Duodenal mucosa (tissue), 2 donors: ENCODE data around the gene ARGLU1.
A peak's percentile ranks its signal among the peaks of the same experiment; 100 is the strongest.

Source experiments
- H3K27ac ChIP-seq: one replicate; pipeline ENCODE4 v1.7.0; 2013; ENCODE audit warnings: low read depth, low read length
- H3K27me3 ChIP-seq, 2 donors: one replicate each; pipeline ENCODE4 v1.7.0; 2013; ENCODE audit warnings: low read length in 2 of 2, control low read depth in 1 of 2; ENCODE audit not compliant: insufficient read depth in 2 of 2, control insufficient read depth in 1 of 2
- H3K36me3 ChIP-seq, 2 donors: one replicate each; pipeline ENCODE4 v1.7.0; 2013; ENCODE audit warnings: low read length in 2 of 2, control low read depth in 1 of 2; ENCODE audit not compliant: insufficient read depth in 2 of 2, control insufficient read depth in 1 of 2
- H3K4me1 ChIP-seq, 2 donors: one replicate each; pipeline ENCODE4 v1.7.0; 2013; ENCODE audit warnings: low read length in 2 of 2, control low read depth in 1 of 2; ENCODE audit not compliant: insufficient read depth in 2 of 2, control insufficient read depth in 1 of 2
- H3K4me3 ChIP-seq, 2 donors: one replicate each; pipeline ENCODE4 v1.7.0; 2013; ENCODE audit warnings: low read length in 2 of 2, low read depth in 1 of 2
- H3K9ac ChIP-seq, 2 donors: one replicate each; pipeline ENCODE4 v1.7.0; 2013; ENCODE audit warnings: low read length in 2 of 2, low read depth in 1 of 2
- H3K9me3 ChIP-seq, 2 donors: one replicate each; pipeline ENCODE4 v1.7.0; 2013; ENCODE audit warnings: low read length in 2 of 2, control low read depth in 1 of 2; ENCODE audit not compliant: control insufficient read depth in 1 of 2

ARGLU1 gene

GRCh38 chr13:106551350-106551749 is 16.6 kb downstream of the ARGLU1 start:
- H3K36me3 ChIP-seq = peaks cover 20 to 61% of the 10 kb centered on the region in 2 donors
- H3K4me3 ChIP-seq = no peak overlapping the region
- no peaks in the 10 kb centered on the region for H3K4me1 ChIP-seq
- no peak overlapping the region for H3K27ac ChIP-seq
- H3K9me3 ChIP-seq = no peaks in the 10 kb centered on the region
- H3K9ac ChIP-seq = no peak overlapping the region
- no peaks in the 10 kb centered on the region for H3K27me3 ChIP-seq

GRCh38 chr13:106550570-106551135 is 17.3 kb downstream of the ARGLU1 start:
- no peak overlapping the region for H3K4me3 ChIP-seq
- H3K9me3 ChIP-seq = no peaks in the 10 kb centered on the region
- no peaks in the 10 kb centered on the region for H3K4me1 ChIP-seq
- no peak overlapping the region for H3K27ac ChIP-seq
- H3K9ac ChIP-seq = no peak overlapping the region
- H3K27me3 ChIP-seq = no peaks in the 10 kb centered on the region
- peaks cover 13 to 54% of the 10 kb centered on the region in 2 donors for H3K36me3 ChIP-seq

GRCh38 chr13:106548064-106548696 is 19.8 kb downstream of the ARGLU1 start:
- peaks cover 13 to 45% of the 10 kb centered on the region in 2 donors for H3K36me3 ChIP-seq
- H3K9me3 ChIP-seq = no peaks in the 10 kb centered on the region
- H3K27ac ChIP-seq = no peak overlapping the region
- H3K4me1 ChIP-seq = peaks cover 0 to 5% of the 10 kb centered on the region in 2 donors
- no peaks in the 10 kb centered on the region for H3K27me3 ChIP-seq
- no peak overlapping the region for H3K9ac ChIP-seq
- no peak overlapping the region for H3K4me3 ChIP-seq

- no peaks in the 10 kb centered on the region for H3K27me3 ChIP-seq
- H3K4me1 ChIP-seq = peaks cover 0 to 5% of the 10 kb centered on the region in 2 donors
- no peaks in the 10 kb centered on the region for H3K9me3 ChIP-seq
- no peak overlapping the region for H3K9ac ChIP-seq
- no peak overlapping the region for H3K27ac ChIP-seq
- H3K36me3 ChIP-seq = peaks cover 18 to 34% of the 10 kb centered on the region in 2 donors
- H3K4me3 ChIP-seq = no peak overlapping the region
Observed at GRCh38 chr13:106541826-106542225, 26.1 kb downstream of the ARGLU1 start.

GRCh38 chr13:106540613-106541012 is 27.3 kb downstream of the ARGLU1 start:
- Histone ChIP-seq H3K27ac (no peak overlapping the region), H3K9me3 (no peaks in the 10 kb centered on the region)

GRCh38 chr13:106537521-106537920 is 30.4 kb downstream of the ARGLU1 start:
- no peaks in the 10 kb centered on the region for H3K27me3 ChIP-seq
- H3K4me3 ChIP-seq = no peak overlapping the region
- peaks cover 0 to 7% of the 10 kb centered on the region in 2 donors for H3K4me1 ChIP-seq
- peaks cover 4 to 11% of the 10 kb centered on the region in 2 donors for H3K36me3 ChIP-seq
- no peak overlapping the region for H3K9ac ChIP-seq
- no peaks in the 10 kb centered on the region for H3K9me3 ChIP-seq
- H3K27ac ChIP-seq = no peak overlapping the region

More at GRCh38 chr13:106540613-106541012, 27.3 kb downstream of the ARGLU1 start:
- H3K27me3 ChIP-seq = no peaks in the 10 kb centered on the region
- H3K36me3 ChIP-seq = peaks cover 15 to 30% of the 10 kb centered on the region in 2 donors
- H3K9ac ChIP-seq = no peak overlapping the region
- H3K4me1 ChIP-seq = peaks cover 5 to 7% of the 10 kb centered on the region in 2 donors
- no peak overlapping the region for H3K4me3 ChIP-seq

GRCh38 chr13:106536244-106537034 is 31.5 kb downstream of the ARGLU1 start:
- Histone ChIP-seq H3K36me3 (peaks cover 3 to 4% of the 10 kb centered on the region in 2 donors), H3K4me3 (peak overlapping the region; percentile 75 to 81), H3K27ac (no peak overlapping the region), H3K9me3 (no peaks in the 10 kb centered on the region), H3K4me1 (peaks cover 2 to 9% of the 10 kb centered on the region in 2 donors), H3K27me3 (no peaks in the 10 kb centered on the region), H3K9ac (peak overlapping the region; percentile 45 to 63)

GRCh38 chr13:106535552-106536243 is 32.2 kb downstream of the ARGLU1 start, which contains the start of gene EFNB2:
EFNB2 (minus strand) TSS chr13:106535662; CDS start chr13:106534964, 698 bp downstream.
- peaks cover 10 to 12% of the 10 kb centered on the region in 2 donors for H3K4me1 ChIP-seq
- H3K27ac ChIP-seq = peak within 1 kb of the TSS; percentile 43
- peak within 1 kb of the TSS; percentile 75 to 85 for H3K4me3 ChIP-seq
- H3K27me3 ChIP-seq = no peaks in the 10 kb centered on the region
- peaks cover 0 to 2% of the 10 kb centered on the region in 2 donors for H3K36me3 ChIP-seq
- no peaks in the 10 kb centered on the region for H3K9me3 ChIP-seq
- H3K9ac ChIP-seq = peak within 1 kb of the TSS; percentile 84 to 85

- H3K4me1 ChIP-seq = peaks cover 12 to 16% of the 10 kb centered on the region in 2 donors
- H3K36me3 ChIP-seq = no peaks in the 10 kb centered on the region
- H3K27ac ChIP-seq = peak overlapping the region; percentile 43
- peak overlapping the region; percentile 71 to 85 for H3K4me3 ChIP-seq
- H3K27me3 ChIP-seq = no peaks in the 10 kb centered on the region
- H3K9ac ChIP-seq = peak overlapping the region; percentile 84 to 85
- H3K9me3 ChIP-seq = no peaks in the 10 kb centered on the region
Observed at GRCh38 chr13:106534639-106535551, 33.0 kb downstream of the ARGLU1 start.
